ENCODE data around the gene CD36. TPM values are rescaled to one million over a fixed set of nuclear protein-coding genes. Genes with fewer than 3 reads are reported as not detected.

The CD36 gene
- polyA plus RNA-seq, 1 experiment = 0.51 TPM

DNA sequence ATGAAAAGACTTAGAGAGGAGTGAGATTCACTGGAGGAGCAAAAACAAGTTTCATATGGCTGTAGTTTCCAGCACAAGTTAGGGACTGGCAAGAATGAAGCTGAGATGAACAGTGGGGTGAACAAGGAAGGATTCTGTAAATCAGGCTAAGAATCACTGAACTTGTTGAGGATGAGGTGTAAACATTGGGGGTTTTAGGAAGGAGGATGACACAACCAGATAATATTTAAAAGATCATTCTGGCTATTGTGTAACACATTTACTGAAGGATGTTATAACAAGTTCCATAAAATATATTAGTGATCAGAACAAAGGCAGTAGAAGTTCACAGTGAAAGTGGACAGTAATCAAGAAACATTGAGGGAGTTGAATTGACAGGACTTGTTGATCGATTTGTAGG, 68.9 kb downstream of the CD36 start:
- DNase-seq (ENCODE audit: low read depth, low spot score) = no peak
- Histone ChIP-seq H3K9me3 (ENCODE audit: control insufficient read depth, insufficient read depth, low read length) (no peaks in the 10 kb centered on the region), H3K27me3 (ENCODE audit: control insufficient read depth, insufficient read depth, low read length) (no peaks in the 10 kb centered on the region), H3K4me3 (ENCODE audit: low read depth, low read length) (no peak overlapping the region), H3K27ac (ENCODE audit: low read depth, low read length) (no peak overlapping the region)
- TF ChIP-seq CTCF (IDR thresholded peaks at IDR 0.05; ENCODE audit: low read depth, low read length) = no peak
- POLR2A ChIA-PET = interaction anchor here (0.7 kb wide), 1 partner anchor 178 kb away, joined by 6 read pairs; no protein-coding TSS in a partner anchor
- CTCF ChIA-PET = no interaction called here

DNA sequence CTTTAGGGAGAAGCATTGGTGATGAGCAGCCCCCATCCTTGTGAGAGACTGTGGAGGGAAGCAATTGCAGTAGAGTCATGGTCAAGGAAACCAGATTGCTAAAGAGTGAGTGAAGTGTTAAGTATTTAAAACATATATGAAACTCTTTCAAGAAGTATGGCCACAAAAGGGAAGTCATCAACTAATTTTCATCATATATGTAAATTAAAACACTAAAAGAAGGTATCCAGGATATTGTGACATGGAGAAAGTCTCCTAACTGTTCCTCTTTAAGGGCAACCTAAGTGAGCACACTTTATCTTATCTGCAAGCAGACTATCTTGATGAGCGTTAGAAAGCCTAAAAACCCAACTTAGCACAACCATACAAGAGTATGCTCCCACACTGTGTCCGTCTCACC, 69.7 kb downstream of the CD36 start:
- POLR2A ChIA-PET = no interaction called here
- DNase-seq (ENCODE audit: low read depth, low spot score) = no peak
- no peak overlapping the region for H3K4me3 ChIP-seq (ENCODE audit: low read depth, low read length)
- TF ChIP-seq CTCF (IDR thresholded peaks at IDR 0.05; ENCODE audit: low read depth, low read length) = no peak
- CTCF ChIA-PET = no interaction called here
- no peaks in the 10 kb centered on the region for H3K27me3 ChIP-seq (ENCODE audit: control insufficient read depth, insufficient read depth, low read length)
- H3K9me3 ChIP-seq (ENCODE audit: control insufficient read depth, insufficient read depth, low read length) = no peaks in the 10 kb centered on the region
- H3K27ac ChIP-seq (ENCODE audit: low read depth, low read length) = no peak overlapping the region

- POLR2A ChIA-PET = no interaction called here
- H3K4me3 ChIP-seq (ENCODE audit: low read depth, low read length) = no peak overlapping the region
- CTCF ChIA-PET = interaction anchor here (0.8 kb wide), 1 partner anchor 746 kb away, joined by 3 read pairs; no protein-coding TSS in a partner anchor
- H3K27ac ChIP-seq (ENCODE audit: low read depth, low read length) = no peak overlapping the region
- DNase-seq (ENCODE audit: low read depth, low spot score) = no peak
- no peaks in the 10 kb centered on the region for H3K27me3 ChIP-seq (ENCODE audit: control insufficient read depth, insufficient read depth, low read length)
- no peaks in the 10 kb centered on the region for H3K9me3 ChIP-seq (ENCODE audit: control insufficient read depth, insufficient read depth, low read length)
- TF ChIP-seq CTCF (IDR thresholded peaks at IDR 0.05; ENCODE audit: low read depth, low read length) = no peak
Observed at GRCh38 chr7:80711531-80711930, 73.1 kb downstream of the CD36 start.

DNA sequence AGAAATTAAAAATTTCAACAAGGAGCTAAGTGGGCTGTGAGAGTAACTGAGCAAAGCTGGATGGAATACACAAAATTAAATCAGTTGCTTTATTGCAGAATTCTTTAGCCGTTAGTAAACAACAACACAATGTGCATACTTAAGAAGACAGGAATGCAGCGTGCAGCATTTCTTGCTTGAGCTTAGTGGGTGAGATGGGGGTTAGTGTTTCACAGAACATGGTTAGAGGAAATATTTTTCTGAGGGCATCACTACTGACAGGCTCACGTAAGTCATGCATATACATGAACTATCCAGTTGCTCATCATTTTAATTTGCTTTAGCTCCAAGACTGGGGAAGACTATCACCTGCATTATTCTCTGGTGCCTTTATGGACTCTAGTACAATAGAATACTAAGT, 80.8 kb downstream of the CD36 start:
- DNase-seq (ENCODE audit: low read depth, low spot score) = no peak
- ChIA-PET POLR2A (no interaction called here), CTCF (no interaction called here)
- Histone ChIP-seq H3K27me3 (ENCODE audit: control insufficient read depth, insufficient read depth, low read length) (no peaks in the 10 kb centered on the region), H3K4me3 (ENCODE audit: low read depth, low read length) (no peak overlapping the region), H3K27ac (ENCODE audit: low read depth, low read length) (no peak overlapping the region), H3K9me3 (ENCODE audit: control insufficient read depth, insufficient read depth, low read length) (no peaks in the 10 kb centered on the region)
- TF ChIP-seq CTCF (IDR thresholded peaks at IDR 0.05; ENCODE audit: low read depth, low read length) = no peak

- Histone ChIP-seq H3K4me3 (ENCODE audit: low read depth, low read length) (no peak overlapping the region), H3K27me3 (ENCODE audit: control insufficient read depth, insufficient read depth, low read length) (no peaks in the 10 kb centered on the region), H3K9me3 (ENCODE audit: control insufficient read depth, insufficient read depth, low read length) (no peaks in the 10 kb centered on the region), H3K27ac (ENCODE audit: low read depth, low read length) (no peak overlapping the region)
- ChIA-PET CTCF (no interaction called here), POLR2A (no interaction called here)
- no peak for DNase-seq (ENCODE audit: low read depth, low spot score)
- no peak for TF ChIP-seq CTCF (IDR thresholded peaks at IDR 0.05; ENCODE audit: low read depth, low read length)
Observed at GRCh38 chr7:80720146-80720545, 81.7 kb downstream of the CD36 start.
